GM15510 (cell line): ENCODE results near the gene AKR1B1.

Source experiments
- POLR2A ChIP-seq: IDR thresholded peaks from 3 replicates; pipeline ENCODE4 v1.6.1; 2011; ENCODE audit warnings: borderline replicate concordance; ENCODE audit not compliant: insufficient read length; ENCODE audit errors: extremely low read depth

AKR1B1 gene

DNA sequence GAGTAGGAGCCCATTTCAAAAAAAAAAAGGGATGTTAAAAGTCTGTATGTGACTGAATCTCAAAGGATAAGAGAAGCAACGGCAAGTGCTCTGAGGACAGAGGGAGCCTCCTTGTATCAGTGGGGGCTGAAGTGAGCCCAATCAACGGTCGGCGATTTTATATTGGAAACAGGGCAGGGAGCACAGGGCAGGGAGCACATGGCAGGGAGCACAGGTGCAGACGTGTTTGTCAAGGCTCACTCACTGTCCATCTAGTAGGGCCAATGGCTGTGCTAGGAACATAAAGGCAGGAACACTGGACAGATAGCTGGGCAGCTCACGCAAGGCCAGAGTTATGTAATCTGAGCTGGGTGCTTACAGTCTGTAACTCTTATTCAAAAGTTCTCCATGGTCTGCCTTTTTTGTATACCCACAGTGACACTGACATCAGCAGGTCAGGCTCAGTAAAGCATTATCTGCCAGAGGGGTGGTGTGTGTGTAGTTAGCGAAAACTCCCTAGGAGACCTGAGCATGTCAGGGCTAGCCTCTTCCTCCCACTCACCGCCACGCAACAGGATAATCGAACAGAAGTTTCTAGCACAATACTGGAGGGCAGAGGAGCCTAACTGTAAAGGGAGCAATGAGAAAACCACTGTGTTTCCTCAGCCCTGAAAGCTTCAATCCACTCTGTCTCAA lies 15.4 kb downstream of the AKR1B1 start:
- TF ChIP-seq POLR2A, result no peak

GRCh38 chr7:134442441-134443220 lies 16.3 kb downstream of the AKR1B1 start:
- no peak for TF ChIP-seq POLR2A

DNA sequence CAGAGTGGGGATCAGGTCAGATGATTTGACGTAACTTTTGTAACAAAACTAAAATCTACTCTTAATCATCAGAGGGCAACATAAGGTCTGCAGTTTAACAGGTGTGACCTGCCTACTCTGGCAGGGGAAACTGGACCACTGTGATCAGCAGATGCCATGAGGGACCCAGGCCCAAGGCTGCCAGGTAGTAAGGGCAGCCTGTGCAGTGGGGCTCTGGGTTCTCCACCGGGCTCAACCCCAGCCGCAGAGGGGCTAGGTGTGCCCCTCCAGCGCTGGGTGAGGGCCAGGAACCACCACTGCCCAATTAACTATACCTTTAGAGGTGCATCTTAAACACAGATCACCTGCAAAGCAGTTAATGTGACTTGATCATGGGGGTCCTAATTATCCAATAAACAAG lies 17.6 kb downstream of the AKR1B1 start:
- TF ChIP-seq POLR2A, result no peak

- TF ChIP-seq POLR2A, result no peak
Observed at GRCh38 chr7:134440476-134440875, 18.4 kb downstream of the AKR1B1 start.

DNA sequence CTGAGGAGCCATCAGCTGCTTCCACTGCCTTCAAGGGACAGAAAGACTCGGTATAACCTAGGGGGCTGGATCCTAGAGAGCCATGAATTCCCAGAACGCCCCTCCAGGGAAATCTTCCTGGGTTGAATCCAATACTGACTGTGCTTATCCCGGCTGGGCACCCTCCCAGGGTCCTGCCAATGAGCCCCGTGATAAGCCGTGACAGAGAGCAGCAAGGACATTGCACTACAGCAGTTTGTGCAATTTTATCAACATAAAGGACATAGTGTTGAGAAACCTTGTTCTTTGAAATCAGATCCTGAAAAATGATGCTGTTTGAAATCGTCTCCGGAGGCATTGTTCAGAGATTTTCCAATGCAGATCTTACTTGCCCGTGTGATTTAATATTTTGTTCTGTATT lies 18.8 kb downstream of the AKR1B1 start:
- no peak for TF ChIP-seq POLR2A

GRCh38 chr7:134438946-134439345 lies 20.0 kb downstream of the AKR1B1 start:
- no peak for TF ChIP-seq POLR2A

- TF ChIP-seq POLR2A, result no peak
Observed at GRCh38 chr7:134435161-134435920, 23.6 kb downstream of the AKR1B1 start.

- no peak for TF ChIP-seq POLR2A
Observed at GRCh38 chr7:134434701-134435100, 24.2 kb downstream of the AKR1B1 start.

DNA sequence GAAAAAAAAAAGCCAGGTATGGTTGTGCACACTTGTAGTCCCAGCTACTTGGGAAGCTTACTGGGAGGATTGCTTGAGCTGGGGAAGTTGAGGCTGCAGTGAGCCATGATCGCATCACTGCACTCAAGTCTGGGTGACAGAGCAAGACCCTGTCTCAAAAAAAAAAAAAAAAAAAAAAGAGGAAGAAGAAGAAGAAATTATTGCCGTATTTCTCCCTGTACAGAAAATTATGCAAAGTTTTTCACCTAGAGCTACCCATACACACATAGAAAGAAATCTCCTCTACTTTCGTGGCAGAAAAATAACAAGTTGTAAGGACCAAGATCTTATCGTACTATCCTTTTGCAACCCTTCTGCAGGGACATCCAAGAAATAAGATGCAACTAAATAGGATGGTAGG lies 25.5 kb downstream of the AKR1B1 start:
- no peak for TF ChIP-seq POLR2A

DNA sequence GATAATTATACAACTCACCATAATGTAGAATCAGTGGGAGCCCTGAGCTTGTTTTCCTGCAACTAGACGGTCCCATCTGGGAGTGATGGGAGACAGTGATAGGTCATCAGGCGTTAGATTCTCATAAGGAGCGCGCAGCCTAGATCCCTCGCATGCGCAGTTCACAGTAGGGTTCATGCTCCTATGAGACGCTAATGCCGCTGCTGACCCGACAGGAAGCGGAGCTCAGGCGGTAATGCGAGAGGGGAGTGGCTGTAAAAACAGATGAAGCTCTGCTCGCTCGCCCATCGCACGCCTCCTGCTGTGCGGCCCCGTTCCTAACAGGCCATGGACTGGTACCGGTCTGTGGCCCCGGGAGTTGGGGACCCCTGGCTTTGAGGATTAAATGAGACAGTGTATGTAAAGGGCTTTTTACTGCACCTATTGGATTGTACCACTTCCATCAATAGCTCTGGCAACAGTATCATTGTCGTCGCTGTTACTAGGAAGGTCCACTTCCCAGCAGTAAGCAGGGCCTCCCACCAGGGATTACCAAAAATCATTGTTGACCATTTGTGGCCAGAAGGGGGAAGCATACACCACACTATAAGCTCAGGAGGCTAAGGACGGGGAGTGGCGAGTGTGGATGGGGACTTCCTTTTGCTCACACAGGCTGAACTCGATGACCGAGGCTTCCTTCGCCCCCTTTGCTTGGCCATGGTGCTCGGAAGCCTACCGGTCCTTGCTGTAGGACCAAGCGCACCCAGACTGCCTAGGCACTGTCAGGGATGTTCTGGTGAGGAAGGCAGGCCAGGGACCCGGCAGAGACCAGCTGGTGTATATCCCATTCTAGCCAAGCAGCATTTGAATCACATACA lies 26.4 kb downstream of the AKR1B1 start:
- TF ChIP-seq POLR2A, result no peak

DNA sequence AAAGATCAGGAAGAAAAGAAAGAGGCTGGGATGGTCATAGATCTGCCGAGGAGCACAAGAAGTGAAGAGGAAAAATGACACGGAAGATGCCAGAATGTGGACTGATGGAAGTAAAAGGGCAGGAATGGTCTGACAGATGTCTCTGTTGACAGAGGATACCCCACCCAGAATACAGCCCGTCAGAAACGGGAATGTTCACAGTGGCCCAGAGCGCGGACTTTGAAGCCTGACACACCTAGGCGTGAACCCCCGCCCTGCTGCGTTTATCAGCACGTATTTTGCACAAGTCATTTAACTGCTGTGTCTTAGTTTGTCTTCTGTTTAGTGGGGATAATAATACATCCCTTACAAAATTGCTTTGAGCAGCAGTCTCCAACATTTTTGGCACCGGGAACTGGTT lies 27.1 kb downstream of the AKR1B1 start:
- TF ChIP-seq POLR2A, result no peak

GRCh38 chr7:134429481-134429880 lies 29.4 kb downstream of the AKR1B1 start:
- TF ChIP-seq POLR2A, result no peak

DNA sequence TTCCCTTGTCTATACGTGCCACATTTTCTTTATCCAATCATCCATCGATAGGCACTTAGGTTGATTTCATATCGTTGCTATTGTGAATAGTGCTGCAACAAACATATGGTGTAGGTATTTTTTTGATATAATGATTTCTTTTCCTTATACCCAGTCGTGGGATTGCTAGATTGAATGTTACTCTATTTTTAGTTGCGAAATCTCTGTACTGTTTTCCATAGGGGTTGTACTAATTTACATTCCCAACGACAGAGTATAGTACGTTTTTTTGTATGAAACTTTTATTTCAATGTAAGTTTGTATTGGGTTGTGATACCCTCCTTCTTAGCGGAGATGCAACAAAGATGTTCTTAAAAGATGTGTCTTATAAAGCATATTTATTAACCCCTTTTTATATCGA lies 30.0 kb downstream of the AKR1B1 start:
- no peak for TF ChIP-seq POLR2A

DNA sequence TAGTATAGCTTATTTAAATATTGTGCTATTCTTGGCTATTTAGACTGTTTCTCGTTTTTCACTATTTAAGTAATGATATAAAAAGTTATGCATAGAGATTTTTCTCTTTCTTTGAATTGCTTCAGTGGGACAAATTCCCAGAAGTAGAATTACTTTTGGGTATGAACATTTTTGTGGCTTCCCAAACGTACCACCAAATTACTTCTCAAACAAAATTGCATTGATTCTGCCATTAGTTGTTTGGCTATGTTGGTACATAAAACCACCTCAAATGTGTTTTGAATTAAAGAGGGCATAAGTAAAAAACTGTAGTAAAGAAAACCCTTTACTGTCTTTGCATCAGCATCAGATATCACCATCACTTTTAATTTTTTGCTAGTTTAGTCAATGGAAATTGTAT lies 31.0 kb downstream of the AKR1B1 start:
- TF ChIP-seq POLR2A, result no peak
